H1 (cell line): Measurements from ENCODE around the gene ME3. TPM values are rescaled to one million over a fixed set of nuclear protein-coding genes. Genes with fewer than 3 reads are reported as not detected.

Experiments
- CTCF ChIA-PET: fragments of 300-600 bp; sonication (Branson Sonifier 250); formaldehyde crosslinking; loops from one replicate; lab custom pipeline; 2021; ENCODE audit not compliant: partially characterized antibody; lab: Charles Lee
- POLR2A ChIA-PET: fragments of 300-600 bp; sonication (Branson Sonifier 250); formaldehyde crosslinking; loops from one replicate; lab custom pipeline; 2021; ENCODE audit warnings: inconsistent platforms; ENCODE audit not compliant: partially characterized antibody; lab: Charles Lee
- DNase-seq, 2 experiments: peaks; one replicate each; pipeline versions ENCODE4 v3.0.0 to v3.0.0-alpha.2; 2010 to 2022; ENCODE audit warnings: low spot score in 2 of 2, low read depth in 1 of 2, mixed read lengths in 1 of 2
- FAIRE-seq: peaks from 2 replicates; lab custom pipeline; 2011; peaks lifted over from hg19 to GRCh38; lab: Jason Lieb, UNC
- H2AFZ ChIP-seq: 2 replicates; pipeline ENCODE4 v1.8.1; 2012; ENCODE audit warnings: low read length, inconsistent platforms
- H2AK5ac ChIP-seq: 2 replicates; pipeline ENCODE4 v1.6.1; 2013; ENCODE audit warnings: low read depth, low read length
- H2BK120ac ChIP-seq: replicated peaks from 2 replicates; pipeline ENCODE3; 2013; ENCODE audit warnings: low read depth, low read length, inconsistent platforms
- H2BK12ac ChIP-seq: 2 replicates; pipeline ENCODE4 v1.6.1; 2013; ENCODE audit warnings: low read depth, low read length
- H2BK15ac ChIP-seq: 2 replicates; pipeline ENCODE4 v1.6.1; 2013; ENCODE audit warnings: low read length
- H2BK20ac ChIP-seq: 2 replicates; pipeline ENCODE4 v1.6.1; 2013; ENCODE audit warnings: low read length
- H2BK5ac ChIP-seq: 2 replicates; pipeline ENCODE4 v1.6.1; 2013; ENCODE audit warnings: low read depth, low read length
- H3K14ac ChIP-seq: 2 replicates; pipeline ENCODE4 v1.6.1; 2013; ENCODE audit warnings: inconsistent platforms; ENCODE audit not compliant: insufficient read length
- H3K18ac ChIP-seq: 2 replicates; pipeline ENCODE4 v1.6.1; 2013; ENCODE audit warnings: low read length; ENCODE audit errors: extremely low read depth
- H3K23ac ChIP-seq: 2 replicates; pipeline ENCODE4 v1.6.1; 2013; ENCODE audit warnings: inconsistent platforms; ENCODE audit not compliant: insufficient read length
- H3K23me2 ChIP-seq: 2 replicates; pipeline ENCODE4 v1.6.1; 2013; ENCODE audit warnings: low read depth, low read length
- H3K27ac ChIP-seq: 2 replicates; pipeline ENCODE4 v1.6.1; 2011; ENCODE audit warnings: low read depth, low read length, inconsistent platforms
- H3K27me3 ChIP-seq, 4 experiments: replicated peaks in 1 of 4; 1 replicate in 1 of 4; 2 replicates in 3 of 4; pipeline versions ENCODE4 v1.6.1 to v1.8.1; 2011 to 2013; ENCODE audit warnings: low read length in 3 of 4, mild to moderate bottlenecking in 3 of 4, inconsistent platforms in 2 of 4, mixed read lengths in 2 of 4, moderate library complexity in 1 of 4; ENCODE audit not compliant: control insufficient read depth in 3 of 4, insufficient read depth in 3 of 4; ENCODE audit errors: extremely low read depth in 1 of 4
- H3K36me3 ChIP-seq, 4 experiments: 2 replicates each; pipeline versions ENCODE4 v1.6.1 to v1.8.1; 2011 to 2013; ENCODE audit warnings: mild to moderate bottlenecking in 4 of 4, low read length in 3 of 4, moderate library complexity in 2 of 4, control low read depth in 1 of 4, inconsistent platforms in 1 of 4; ENCODE audit not compliant: insufficient read depth in 4 of 4, control insufficient read depth in 2 of 4
- H3K4ac ChIP-seq: replicated peaks from 2 replicates; pipeline ENCODE3; 2013; ENCODE audit warnings: low read length, low read depth, mixed read lengths, inconsistent platforms; ENCODE audit not compliant: insufficient read length
- H3K4me1 ChIP-seq, 4 experiments: replicated peaks in 1 of 4; 1 replicate in 1 of 4; 2 replicates in 3 of 4; pipeline versions ENCODE4 v1.6.1 to v1.8.1; 2011 to 2013; ENCODE audit warnings: low read length in 3 of 4, inconsistent platforms in 2 of 4, mixed read lengths in 1 of 4; ENCODE audit not compliant: insufficient read depth in 4 of 4, control insufficient read depth in 3 of 4
- H3K4me2 ChIP-seq, 2 experiments: 2 replicates each; pipeline versions ENCODE4 v1.6.1 to v1.8.1; 2011 to 2013; ENCODE audit warnings: low read depth in 2 of 2, low read length in 2 of 2, control low read depth in 1 of 2, inconsistent platforms in 1 of 2, mild to moderate bottlenecking in 1 of 2; ENCODE audit not compliant: insufficient read depth in 1 of 2
- H3K4me3 ChIP-seq, 4 experiments: fragments of 200-600, 300-600 bp in 1 of 4; sonication (generic), shearing (Covaris generic), sonication (Bioruptor Twin) in 1 of 4; 2 replicates each; pipeline versions ENCODE4 v1.5.1 to v1.8.1; 2011 to 2016; ENCODE audit warnings: low read length in 4 of 4, low read depth in 3 of 4, control low read depth in 2 of 4, inconsistent platforms in 2 of 4, mild to moderate bottlenecking in 2 of 4, mixed read lengths in 1 of 4, moderate library complexity in 1 of 4; ENCODE audit not compliant: insufficient read depth in 2 of 4; ENCODE audit errors: extremely low read depth in 1 of 4
- H3K56ac ChIP-seq: replicated peaks from 2 replicates; pipeline ENCODE3; 2013; ENCODE audit warnings: low read depth, mild to moderate bottlenecking, mixed read lengths, low read length, inconsistent platforms; ENCODE audit not compliant: insufficient read length
- H3K79me1 ChIP-seq: 2 replicates; pipeline ENCODE4 v1.6.1; 2013; ENCODE audit warnings: low read depth, low read length, control low read depth
- H3K79me2 ChIP-seq, 2 experiments: 2 replicates each; pipeline versions ENCODE4 v1.6.1 to v1.8.1; 2012 to 2013; ENCODE audit warnings: low read length in 2 of 2, mild to moderate bottlenecking in 2 of 2, inconsistent platforms in 1 of 2; ENCODE audit not compliant: insufficient read depth in 2 of 2, control insufficient read depth in 1 of 2
- H3K9ac ChIP-seq, 4 experiments: replicated peaks in 1 of 4; 1 replicate in 1 of 4; 2 replicates in 3 of 4; pipeline versions ENCODE4 v1.6.1 to v1.8.1; 2011 to 2013; ENCODE audit warnings: low read depth in 3 of 4, low read length in 3 of 4, control low read depth in 2 of 4, mild to moderate bottlenecking in 2 of 4, moderate library complexity in 2 of 4, inconsistent platforms in 1 of 4; ENCODE audit errors: extremely low read depth in 1 of 4
- H3K9me3 ChIP-seq, 2 experiments: 2 replicates each; pipeline versions ENCODE4 v1.6.1 to v1.8.1; 2012 to 2013; ENCODE audit warnings: mild to moderate bottlenecking in 2 of 2, moderate library complexity in 2 of 2, control low read depth in 1 of 2, inconsistent platforms in 1 of 2, low read depth in 1 of 2, low read length in 1 of 2, mixed read lengths in 1 of 2; ENCODE audit not compliant: insufficient read depth in 2 of 2
- H4K20me1 ChIP-seq, 2 experiments: replicated peaks in 1 of 2; 2 replicates each; pipeline versions ENCODE3 to v1.8.1; 2011 to 2013; ENCODE audit warnings: inconsistent platforms in 2 of 2, low read length in 2 of 2, mild to moderate bottlenecking in 1 of 2; ENCODE audit not compliant: insufficient read depth in 2 of 2, control insufficient read depth in 1 of 2
- H4K5ac ChIP-seq: 2 replicates; pipeline ENCODE4 v1.6.1; 2013; ENCODE audit warnings: low read length, low read depth, mixed read lengths, inconsistent platforms; ENCODE audit not compliant: insufficient read length
- H4K8ac ChIP-seq: 2 replicates; pipeline ENCODE4 v1.8.0; 2013; ENCODE audit warnings: mild to moderate bottlenecking, moderate library complexity, low read length, inconsistent platforms; ENCODE audit not compliant: insufficient read depth; ENCODE audit errors: extremely low read depth
- H4K91ac ChIP-seq: replicated peaks from 2 replicates; pipeline ENCODE3; 2013; ENCODE audit warnings: low read length, mixed read lengths, inconsistent platforms; ENCODE audit not compliant: insufficient read length
- CBX5 ChIP-seq: fragments of 300-800, 300-1000 bp; sonication (generic); IDR thresholded peaks from 2 replicates; pipeline ENCODE4 v1.7.1; 2016; ENCODE audit warnings: antibody characterized with exemption, low read length, low read depth
- CTBP2 ChIP-seq: IDR thresholded peaks from 2 replicates; pipeline ENCODE4 v1.7.0; 2011; ENCODE audit warnings: borderline replicate concordance, mild to moderate bottlenecking, moderate library complexity, mixed read lengths, low read length; ENCODE audit not compliant: insufficient read depth, insufficient read length
- HDAC6 ChIP-seq: IDR thresholded peaks from one replicate; pipeline ENCODE4 v1.7.1; 2012; ENCODE audit warnings: low read depth, mild to moderate bottlenecking, inconsistent platforms, low read length, moderate library complexity
- JUND ChIP-seq: IDR thresholded peaks from 2 replicates; pipeline ENCODE4 v1.6.1; 2011; ENCODE audit warnings: mild to moderate bottlenecking, improper control_type of control experiment, low read length
- MAFK ChIP-seq: IDR thresholded peaks from 2 replicates; pipeline ENCODE4 v1.6.1; 2012; ENCODE audit warnings: low read depth, mild to moderate bottlenecking, improper control_type of control experiment, low read length
- SP1 ChIP-seq: IDR thresholded peaks from 2 replicates; pipeline ENCODE4 v1.6.1; 2011; ENCODE audit warnings: low read depth, low read length
- SP4 ChIP-seq: IDR thresholded peaks from 2 replicates; pipeline ENCODE4 v1.6.1; 2012; ENCODE audit warnings: low read length, inconsistent platforms
- USF2 ChIP-seq: IDR thresholded peaks from 2 replicates; pipeline ENCODE4 v1.6.1; 2011; ENCODE audit warnings: low read length, improper control_type of control experiment
- WGBS, 2 experiments: shearing (Covaris generic) in 1 of 2; methylation state at CpG; one replicate each; pipeline versions ENCODE4 v1.1.6 to v1.1.7; 2013 to 2015; ENCODE audit warnings: low lambda C conversion rate in 2 of 2, mixed read lengths in 2 of 2, inconsistent platforms in 1 of 2, low coverage in 1 of 2, missing lambda C conversion rate in 1 of 2; ENCODE audit not compliant: insufficient replicate concordance in 2 of 2, insufficient coverage in 1 of 2, insufficient read length in 1 of 2; ENCODE audit errors: extremely low coverage in 1 of 2, missing lambda C conversion rate in 1 of 2; 5-methylcytosine and 5-hydroxymethylcytosine counted together
- polyA plus RNA-seq, 7 experiments: library from polyadenylated mRNA; depleted of rRNA in 3 of 7; stranded (reverse) in 5 of 7; unstranded in 2 of 7; fragments of >200 nt in 5 of 7; fragments of 200-250 nt in 2 of 7; gene quantifications; 1 replicate in 5 of 7; 2 replicates in 1 of 7; 4 replicates in 1 of 7; pipeline versions ENCODE4 v1.2.1 to v1.2.3, GENCODE V29; 2011 to 2013; ENCODE audit warnings: missing spikeins in 2 of 7, mixed read lengths in 2 of 7
- total RNA-seq: library from RNA; stranded (reverse); fragmentation: NEBNext Ultra II Directional; extraction: Animal tissue kit (Norgen Biotek cat#: 25700); gene quantifications from 2 replicates; pipeline ENCODE4 v1.2.1, GENCODE V29; 2021

ME3 gene
- total and polyA plus RNA-seq, 2 of the 8 experiments (the other 6 are each of a cell fraction or from before 2014, with no cell fraction given), result 1.5 to 2.8 TPM

DNA sequence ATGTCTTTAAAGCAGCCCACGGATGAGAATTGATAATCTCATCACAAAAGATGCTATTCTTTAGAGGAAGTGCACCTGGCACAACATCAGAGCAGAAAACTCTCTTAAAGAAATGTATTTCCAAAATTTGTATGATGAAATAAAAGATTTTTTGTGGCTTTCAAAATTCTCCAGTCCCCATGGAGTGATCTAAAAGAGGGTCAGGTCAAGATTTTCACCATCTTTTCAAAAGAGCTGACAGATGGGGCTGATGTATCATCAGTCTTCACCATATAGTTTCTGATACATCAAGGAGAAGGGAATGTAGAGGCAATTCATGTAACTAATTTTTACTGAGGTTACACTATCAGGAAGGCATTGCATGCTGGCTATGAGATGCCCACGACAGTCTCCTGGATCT lies 11.7 kb downstream of the ME3 start:
- no peak overlapping the region for H3K18ac ChIP-seq
- no peaks in the 10 kb centered on the region for H3K79me2 ChIP-seq
- H3K4ac ChIP-seq, result no peak overlapping the region
- H2AK5ac ChIP-seq, result no peak overlapping the region
- no peak overlapping the region for H2BK20ac ChIP-seq
- no peak overlapping the region for H3K9ac ChIP-seq
- DNase-seq, result no peak
- H3K4me1 ChIP-seq, result no peaks in the 10 kb centered on the region
- H2BK15ac ChIP-seq, result no peak overlapping the region
- H3K79me1 ChIP-seq, result no peaks in the 10 kb centered on the region
- H2BK5ac ChIP-seq, result no peak overlapping the region
- H2AFZ ChIP-seq, result no peak overlapping the region
- H4K20me1 ChIP-seq, result no peaks in the 10 kb centered on the region
- no peak overlapping the region for H3K27ac ChIP-seq
- no peak overlapping the region for H3K4me3 ChIP-seq
- H3K23me2 ChIP-seq, result no peaks in the 10 kb centered on the region
- H4K91ac ChIP-seq, result no peak overlapping the region
- H4K5ac ChIP-seq, result no peak overlapping the region
- H2BK120ac ChIP-seq, result no peak overlapping the region
- TF ChIP-seq SP1 (no peak), MAFK (no peak), HDAC6 (no peak), CBX5 (no peak), SP4 (no peak), USF2 (no peak), CTBP2 (no peak), JUND (no peak)
- TF ChIP-seq, all 59 proteins: peak for 0
- WGBS, 2 experiments, result 79% methylated on average over 2 of the region's 2 CpGs; no CpG with 5 or more reads in 1 of the 2 experiments
- H4K8ac ChIP-seq, result no peak overlapping the region
- no peak overlapping the region for H3K4me2 ChIP-seq
- FAIRE-seq, result no peak
- H3K27me3 ChIP-seq, result no peaks in the 10 kb centered on the region
- ChIA-PET CTCF (interaction anchor here (1.3 kb wide), 1 partner anchor 52 kb away, joined by 4 read pairs; no protein-coding TSS in a partner anchor), POLR2A (no interaction called here)
- no peak overlapping the region for H3K23ac ChIP-seq
- H3K14ac ChIP-seq, result no peak overlapping the region
- no peaks in the 10 kb centered on the region for H3K9me3 ChIP-seq
- H2BK12ac ChIP-seq, result no peak overlapping the region
- no peaks in the 10 kb centered on the region for H3K36me3 ChIP-seq
- no peak overlapping the region for H3K56ac ChIP-seq
